Brain microvascular endothelial cell (primary cell): ENCODE data around the gene VGLL4.
A peak's percentile ranks its signal among the peaks of the same experiment; 100 is the strongest.
"Not testable (repeated sequence)": the region's sequence is repeated elsewhere in the genome, so short reads cannot be mapped to it uniquely, and the experiment has no call there.

Experiments
- DNase-seq: peaks from one replicate; pipeline ENCODE4 v3.0.0-alpha.2; 2020
- H3K27ac ChIP-seq: fragments of 250-450 bp; sonication (Bioruptor Pico); 2 replicates; pipeline ENCODE4 v1.5.1; 2020; ENCODE audit warnings: mild to moderate bottlenecking, moderate library complexity
- H3K27me3 ChIP-seq: fragments of 250-450 bp; sonication (Bioruptor Pico); replicated peaks from 2 replicates; pipeline ENCODE4 v1.5.1; 2020; ENCODE audit warnings: mild to moderate bottlenecking
- H3K36me3 ChIP-seq: fragments of 250-450 bp; sonication (Bioruptor Pico); replicated peaks from 2 replicates; pipeline ENCODE4 v1.5.1; 2020; ENCODE audit warnings: mild to moderate bottlenecking
- H3K4me3 ChIP-seq: 2 replicates; pipeline ENCODE4 v1.5.1; 2011; ENCODE audit warnings: low read depth, mild to moderate bottlenecking, control low read depth, low read length, moderate library complexity
- CTCF ChIP-seq: IDR thresholded peaks from 2 replicates; pipeline ENCODE4 v1.5.1; 2011; ENCODE audit warnings: low read depth, mild to moderate bottlenecking, moderate library complexity, low read length, control low read depth, inconsistent platforms; ENCODE audit errors: missing control alignments
- in situ Hi-C: cut with HindIII; loops from 2 replicates; pipeline ENCODE4 v1.10.0; 2017; ENCODE audit warnings: low sequenced_read_pairs, low pct_ligation_motif_present

VGLL4 gene

GRCh38 chr3:11596387-11596786, 47.3 kb downstream of the VGLL4 start:
- Histone ChIP-seq H3K27me3 (no peaks in the 10 kb centered on the region), H3K27ac (no peak overlapping the region), H3K4me3 (no peak overlapping the region), H3K36me3 (peaks cover 10% of the 10 kb centered on the region)
- TF ChIP-seq CTCF = no peak
- no peak for DNase-seq
- in situ Hi-C loops = no loop called here

GRCh38 chr3:11595024-11595423, 48.7 kb downstream of the VGLL4 start:
- H3K36me3 ChIP-seq, H3K4me3 ChIP-seq, H3K27ac ChIP-seq, DNase-seq, in situ Hi-C loops, H3K27me3 ChIP-seq: not testable (repeated sequence)

GRCh38 chr3:11593318-11594034, 50.2 kb downstream of the VGLL4 start:
- Histone ChIP-seq H3K27me3 (no peaks in the 10 kb centered on the region), H3K36me3 (peaks cover 5% of the 10 kb centered on the region), H3K27ac (no peak overlapping the region), H3K4me3 (no peak overlapping the region)
- TF ChIP-seq CTCF = no peak
- in situ Hi-C loops = no loop called here
- DNase-seq = no peak

- TF ChIP-seq CTCF = no peak
- Histone ChIP-seq H3K4me3 (no peak overlapping the region), H3K27me3 (no peaks in the 10 kb centered on the region), H3K27ac (peak overlapping the region; percentile 87), H3K36me3 (peaks cover 5% of the 10 kb centered on the region)
- in situ Hi-C loops = no loop called here
- DNase-seq = peak; percentile 47
These were observed 51.0 kb downstream of the VGLL4 start for GRCh38 chr3:11592445-11593298.

GRCh38 chr3:11591391-11592282, 52.1 kb downstream of the VGLL4 start:
- no peak overlapping the region for H3K4me3 ChIP-seq
- TF ChIP-seq CTCF = no peak
- DNase-seq = peak; percentile 76
- H3K27me3 ChIP-seq = no peaks in the 10 kb centered on the region
- peaks cover 5% of the 10 kb centered on the region for H3K36me3 ChIP-seq
- H3K27ac ChIP-seq = peak overlapping the region; percentile 87
- in situ Hi-C loops = no loop called here

- H3K27me3 ChIP-seq = no peaks in the 10 kb centered on the region
- peak overlapping the region; percentile 87 for H3K27ac ChIP-seq
- in situ Hi-C loops = no loop called here
- TF ChIP-seq CTCF = no peak
- peaks cover 5% of the 10 kb centered on the region for H3K36me3 ChIP-seq
- DNase-seq = no peak
- H3K4me3 ChIP-seq = no peak overlapping the region
These were observed 52.7 kb downstream of the VGLL4 start for GRCh38 chr3:11591002-11591355.
